Measurements from ENCODE around the gene SLC16A14. TPM values are rescaled to one million over a fixed set of nuclear protein-coding genes. Genes with fewer than 3 reads are reported as not detected.

SLC16A14 gene
- polyA plus RNA-seq, 4 donors = 5.5 to 8.0 (median 7.7) TPM

DNA sequence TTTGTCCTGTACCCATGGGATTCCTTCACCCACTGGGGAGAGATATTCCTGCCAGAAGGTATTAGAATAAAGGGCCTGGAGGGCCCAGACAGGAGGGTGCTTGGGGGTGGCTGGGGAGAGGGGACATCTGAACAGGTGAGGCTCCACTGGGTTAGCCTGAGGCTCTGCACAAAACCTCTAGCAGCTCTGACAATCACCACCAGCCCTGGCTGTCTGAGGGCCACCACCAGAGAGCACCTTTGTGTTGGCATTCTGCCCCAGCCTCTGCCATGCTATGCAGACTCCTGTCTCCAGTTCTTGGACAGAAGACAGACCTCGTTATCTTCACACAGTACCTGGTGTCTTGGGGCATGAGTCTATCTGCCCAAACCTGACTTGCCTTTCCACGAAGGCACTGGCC lies 25.3 kb downstream of the SLC16A14 start:
- no peak for DNase-seq (ENCODE audit: low read depth in 4 of 4, low spot score in 3 of 4)

DNA sequence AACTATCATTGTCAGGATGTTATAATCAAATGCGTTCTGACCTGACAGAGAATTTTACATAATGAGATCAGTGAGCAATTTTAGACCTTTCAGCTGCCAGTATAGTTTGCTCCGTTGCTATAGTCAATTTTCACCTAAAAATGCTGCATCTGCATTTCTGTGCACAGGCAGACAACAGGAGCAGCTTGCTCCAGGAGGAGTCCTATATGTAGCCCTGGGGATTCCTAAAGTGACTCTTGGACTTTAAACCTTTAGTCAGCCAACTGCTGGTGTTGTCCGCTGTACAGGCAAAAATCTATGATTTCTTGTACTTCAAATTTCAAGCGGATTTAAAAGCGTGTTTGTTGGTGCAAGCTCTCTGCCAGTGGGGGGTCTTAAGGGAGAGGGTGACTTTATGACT lies 25.7 kb downstream of the SLC16A14 start:
- DNase-seq (ENCODE audit: low read depth in 4 of 4, low spot score in 3 of 4) = no peak

DNA sequence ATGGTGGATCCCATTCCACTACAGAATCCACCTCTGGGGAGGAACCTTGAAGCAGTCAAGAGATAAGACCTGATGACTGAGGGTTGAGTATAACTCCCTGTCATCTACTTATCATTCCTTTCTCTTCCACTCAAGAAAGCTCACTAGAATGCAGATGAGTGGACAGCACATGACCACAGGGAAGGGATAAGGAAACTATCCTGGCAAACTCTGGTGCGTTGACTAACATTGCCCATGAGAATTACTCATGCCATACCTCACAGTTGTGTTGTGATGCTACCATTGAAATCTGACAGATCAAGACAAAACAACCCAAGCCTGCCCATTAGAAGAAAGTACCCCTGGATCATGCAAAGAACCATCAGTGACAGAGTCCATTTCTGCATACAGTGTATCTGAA lies 26.5 kb downstream of the SLC16A14 start:
- no peak for DNase-seq (ENCODE audit: low read depth in 4 of 4, low spot score in 3 of 4)

DNA sequence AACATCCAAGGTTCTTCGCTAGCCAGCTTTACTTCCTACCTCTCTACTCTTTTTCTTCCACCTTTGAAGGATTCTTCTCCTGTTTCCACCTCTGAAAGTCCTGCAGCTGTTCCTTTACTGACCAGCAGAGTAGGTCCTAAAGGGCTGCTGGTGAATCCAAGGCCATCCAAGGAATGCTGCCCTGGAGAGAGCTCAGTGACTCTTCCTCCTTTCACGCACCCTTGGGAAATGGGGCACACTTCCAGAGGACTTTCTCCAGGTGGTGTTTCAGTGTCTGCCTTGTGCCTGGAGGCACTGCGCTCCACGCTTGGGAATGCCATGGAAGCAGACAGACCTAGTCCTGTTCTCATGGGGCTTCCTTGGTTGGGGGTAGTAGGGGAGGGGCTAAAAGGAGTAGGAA lies 45.4 kb downstream of the SLC16A14 start:
- no peak for DNase-seq (ENCODE audit: low read depth in 4 of 4, low spot score in 3 of 4)

DNA sequence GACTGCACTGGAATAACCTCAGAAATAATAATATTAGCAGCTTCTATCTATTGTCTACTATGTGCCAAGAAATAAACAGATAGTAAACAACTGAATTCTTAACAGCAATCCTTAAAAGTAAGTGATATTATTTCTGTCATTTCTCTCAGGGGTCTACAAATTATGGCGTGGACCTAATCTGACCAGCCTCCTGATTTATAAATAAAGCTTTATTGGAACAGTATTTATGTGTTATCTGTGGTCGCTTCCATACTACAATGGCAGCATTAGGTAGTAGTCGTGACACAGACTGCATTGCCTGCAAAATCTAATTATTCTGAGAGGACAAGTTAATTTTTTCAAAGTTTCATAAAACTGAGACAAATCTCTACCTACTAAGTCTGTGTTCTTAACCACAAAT lies 49.0 kb downstream of the SLC16A14 start:
- no peak for DNase-seq (ENCODE audit: low read depth in 4 of 4, low spot score in 3 of 4)

DNA sequence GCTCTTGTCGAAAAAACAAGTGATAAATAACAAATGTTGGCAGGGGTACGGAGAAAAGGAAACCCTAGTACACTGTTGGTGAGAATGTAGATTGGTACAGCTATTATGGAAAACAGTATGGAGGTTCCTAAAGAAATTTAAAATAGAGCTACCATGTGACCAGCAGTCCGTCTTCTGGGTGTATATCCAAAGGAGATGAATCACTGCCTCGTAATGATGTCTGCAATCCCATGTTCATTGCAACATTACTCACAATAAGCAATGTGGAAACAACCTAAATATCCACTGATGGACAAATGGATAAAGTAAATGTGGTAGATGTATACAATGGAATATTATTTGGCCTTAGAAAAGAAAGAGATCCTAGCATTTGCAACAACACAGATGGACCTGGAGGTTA lies 50.6 kb downstream of the SLC16A14 start:
- no peak for DNase-seq (ENCODE audit: low read depth in 4 of 4, low spot score in 3 of 4)

DNA sequence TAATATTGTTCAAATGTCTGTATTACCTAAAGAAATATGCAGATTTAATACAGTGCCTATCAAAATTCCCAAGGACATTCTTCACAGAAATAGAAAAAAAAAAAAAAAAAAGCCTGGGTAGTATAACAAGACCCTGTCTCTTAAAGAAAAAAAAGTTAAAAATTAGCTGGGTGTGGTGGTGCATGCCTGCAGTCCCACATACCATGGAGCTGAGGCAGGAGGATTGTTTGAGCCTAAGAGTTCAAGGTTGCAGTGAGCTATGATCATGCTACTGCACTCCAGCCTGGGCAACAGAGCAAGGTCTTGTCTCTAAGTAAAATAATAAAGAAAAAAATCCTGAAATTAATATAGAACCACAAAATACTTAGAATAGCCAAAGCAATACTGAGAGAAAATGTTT lies 51.9 kb downstream of the SLC16A14 start:
- no peak for DNase-seq (ENCODE audit: low read depth in 4 of 4, low spot score in 3 of 4)

DNA sequence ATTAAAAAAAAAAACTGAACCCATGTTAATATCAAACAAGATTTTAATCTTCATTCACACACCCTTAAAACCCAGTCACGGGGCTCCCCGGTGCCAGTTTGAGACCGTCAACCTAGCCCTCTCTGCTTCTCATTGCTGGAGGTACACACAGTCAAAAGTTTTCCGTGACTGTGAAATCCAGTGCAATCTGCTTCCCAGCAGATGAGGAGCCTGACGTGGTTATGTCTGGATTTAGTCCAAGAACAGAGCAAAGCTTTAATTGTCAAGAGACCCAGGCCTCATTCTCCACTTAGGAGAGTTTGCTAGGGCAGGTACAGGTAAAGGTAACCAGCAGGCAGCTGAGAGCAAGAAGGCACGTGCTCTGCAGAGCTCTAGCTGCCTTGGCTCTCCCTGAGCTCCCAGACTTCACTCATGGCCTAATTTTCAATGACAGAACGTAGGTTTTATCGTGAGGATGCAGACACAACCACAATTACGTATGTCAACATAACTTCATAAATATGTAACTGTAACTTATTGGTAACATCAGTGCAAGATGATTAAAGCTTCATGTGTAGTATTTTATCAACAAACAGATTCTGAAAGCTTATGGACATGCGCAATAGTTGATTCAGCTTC lies 56.3 kb downstream of the SLC16A14 start:
- DNase-seq (ENCODE audit: low read depth in 4 of 4, low spot score in 3 of 4) = no peak

DNA sequence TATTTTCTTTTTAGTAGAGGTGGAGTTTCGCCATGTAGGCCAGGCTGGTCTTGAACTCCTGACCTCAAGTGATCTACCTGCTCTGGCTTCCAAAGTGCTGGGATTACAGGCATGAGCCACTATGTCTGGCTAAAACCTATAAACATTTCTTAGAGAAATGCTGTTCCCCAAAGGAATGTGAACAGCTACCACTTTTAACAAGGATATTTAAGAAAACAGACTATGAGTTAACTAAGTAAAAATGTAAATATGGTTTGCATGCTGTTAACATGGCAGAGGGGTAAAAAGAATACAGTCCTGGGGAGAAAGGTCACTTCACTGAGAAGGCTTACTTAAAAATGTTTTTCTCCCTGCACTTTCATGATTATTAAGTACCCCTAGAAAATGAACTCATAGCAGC lies 57.1 kb downstream of the SLC16A14 start:
- no peak for DNase-seq (ENCODE audit: low read depth in 4 of 4, low spot score in 3 of 4)

DNA sequence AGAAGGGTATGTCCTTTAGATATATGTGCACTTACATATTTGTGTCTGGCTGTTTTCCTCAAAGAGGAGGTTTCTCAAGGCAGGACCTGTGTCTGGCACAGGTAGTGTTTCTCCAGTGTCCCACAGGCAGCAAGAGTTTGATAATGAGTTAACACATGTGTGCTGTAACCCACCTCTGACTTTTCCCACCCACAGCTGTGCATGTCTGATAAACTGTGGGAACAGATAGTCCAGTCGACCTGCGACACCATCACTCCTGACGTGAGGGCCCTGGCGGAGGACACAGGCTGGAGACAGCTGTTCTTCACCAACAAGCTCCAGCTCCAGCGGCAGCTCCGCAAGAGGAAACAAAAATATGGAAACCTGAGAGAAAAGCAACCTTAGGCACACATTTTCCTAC lies 58.2 kb downstream of the SLC16A14 start:
- DNase-seq (ENCODE audit: low read depth in 4 of 4, low spot score in 3 of 4) = no peak

DNA sequence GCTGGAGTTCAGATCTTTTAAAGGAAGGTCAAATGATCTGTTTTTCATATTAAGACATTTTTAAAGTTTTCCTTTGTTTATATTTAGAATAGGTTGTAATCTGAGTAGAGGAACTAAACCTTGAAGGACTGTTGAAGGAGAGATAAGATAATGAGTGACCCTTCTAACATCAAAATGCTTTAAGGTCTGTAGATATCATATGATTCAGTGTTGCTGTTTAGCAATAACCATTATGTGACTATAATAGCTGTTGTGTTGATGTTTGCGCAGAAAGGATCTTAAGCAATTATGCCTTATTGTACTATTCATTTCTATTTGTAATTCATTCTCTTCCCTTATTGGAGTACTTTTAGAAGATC lies 60.0 kb downstream of the SLC16A14 start:
- DNase-seq (ENCODE audit: low read depth in 4 of 4, low spot score in 3 of 4) = no peak

DNA sequence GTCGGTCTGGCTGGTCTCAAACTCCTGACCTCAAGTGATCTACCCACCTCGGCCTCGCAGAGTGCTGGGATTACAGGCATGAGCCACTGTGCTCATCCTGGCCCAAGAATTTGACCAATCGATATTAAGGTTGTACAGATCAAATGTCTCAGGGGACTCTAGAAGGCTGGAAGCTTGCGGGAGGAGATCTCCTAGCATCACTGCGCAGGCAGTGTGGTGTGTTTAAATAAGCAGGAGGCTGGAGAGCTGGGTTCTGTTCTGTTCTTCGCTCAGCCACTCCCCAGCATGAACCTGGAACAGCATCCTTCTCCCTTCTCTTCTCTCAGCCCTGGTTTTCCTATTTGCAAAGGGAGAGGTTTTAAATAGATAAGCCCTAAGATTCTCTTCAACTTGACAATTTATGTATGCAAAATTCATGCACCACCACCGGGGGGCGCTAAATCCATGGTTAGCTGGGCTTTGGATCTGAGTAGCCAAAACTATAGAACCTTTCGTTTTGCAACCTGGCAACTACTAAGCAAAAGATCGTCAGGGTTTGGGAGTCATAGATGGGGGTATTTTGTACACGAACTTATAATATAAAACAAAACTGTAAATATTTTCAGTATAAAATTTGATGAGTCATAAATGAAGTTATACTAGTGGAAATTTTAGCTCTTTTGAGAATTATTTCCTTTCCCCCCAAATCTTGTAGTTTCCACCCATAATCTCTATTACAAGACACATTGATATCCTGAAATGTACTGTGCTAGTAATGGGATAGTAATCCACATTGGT lies 60.6 kb downstream of the SLC16A14 start:
- peak; percentile 7 to 35 (median 18) for DNase-seq (ENCODE audit: low read depth in 4 of 4, low spot score in 3 of 4)

DNA sequence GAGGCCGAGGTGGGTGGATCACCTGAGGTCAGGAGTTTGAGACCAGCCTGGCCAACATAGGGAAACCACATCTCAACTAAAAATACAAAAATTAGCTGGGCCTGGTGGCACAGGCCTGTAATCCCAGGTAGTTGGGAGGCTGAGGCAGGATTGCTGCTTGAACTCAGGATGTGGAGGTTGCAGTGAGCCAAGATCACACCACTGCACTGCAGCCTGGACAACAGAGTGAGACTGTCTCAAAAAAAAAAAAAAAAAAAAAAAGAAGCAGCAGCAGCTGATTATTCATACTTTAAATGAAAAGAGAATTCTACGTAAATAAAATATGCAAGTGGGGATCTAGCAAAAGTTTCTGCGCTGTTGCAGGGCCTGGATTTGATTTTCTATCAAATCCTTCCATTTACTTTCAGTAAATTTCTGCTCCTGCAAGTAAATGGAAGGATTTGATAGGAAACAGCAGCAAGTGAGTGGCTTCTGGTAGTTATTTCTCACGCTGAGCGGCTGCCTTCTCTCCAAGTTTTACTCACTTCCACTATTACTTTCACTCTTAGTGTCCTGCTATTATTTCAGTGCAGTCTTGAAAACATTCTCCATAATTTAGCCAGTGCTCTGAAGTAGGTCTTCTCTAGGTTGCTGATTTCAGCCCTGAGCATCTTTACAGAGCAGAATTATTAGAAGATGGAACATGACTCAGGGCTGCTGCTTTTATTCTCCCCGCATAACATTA lies 68.4 kb downstream of the SLC16A14 start:
- DNase-seq (ENCODE audit: low read depth in 4 of 4, low spot score in 3 of 4) = no peak

DNA sequence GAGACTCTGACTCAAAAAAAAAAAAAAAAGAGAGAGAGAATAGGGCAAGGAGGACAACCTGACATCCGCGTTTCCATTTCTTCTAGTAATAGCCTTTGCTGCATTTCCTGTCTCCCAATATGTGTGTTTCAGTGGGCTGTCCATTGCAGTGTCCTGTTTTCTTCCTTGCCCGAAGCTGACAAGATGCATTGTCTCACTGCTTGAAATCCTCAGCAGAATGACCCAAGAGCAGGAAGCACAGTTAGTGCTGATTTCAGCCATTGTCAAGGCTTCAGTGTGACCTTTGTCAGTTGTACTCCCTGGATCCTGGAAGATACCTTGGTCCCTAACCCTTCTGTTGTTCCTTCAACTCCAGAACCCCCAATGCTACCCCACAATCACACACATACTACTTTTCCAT lies 71.2 kb downstream of the SLC16A14 start:
- DNase-seq (ENCODE audit: low read depth in 4 of 4, low spot score in 3 of 4) = no peak

DNA sequence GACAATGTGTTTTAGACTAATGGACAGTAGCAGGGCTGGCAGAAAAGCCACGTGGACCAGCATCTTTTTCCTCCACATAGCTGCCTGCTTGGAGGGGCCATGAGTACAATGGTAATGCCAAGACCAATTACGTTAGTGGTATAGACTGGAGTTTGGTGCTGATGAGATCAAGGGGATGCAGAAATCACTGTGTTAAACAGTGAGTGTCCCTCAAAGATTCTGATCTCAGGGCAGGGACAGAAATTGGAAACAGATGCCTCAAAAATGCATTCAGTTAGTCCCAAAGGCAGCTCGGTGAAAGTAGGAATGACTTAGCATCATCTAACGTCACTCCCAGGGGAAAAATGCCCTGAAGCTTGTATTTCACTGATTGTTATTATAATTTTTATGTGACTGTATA lies 72.4 kb downstream of the SLC16A14 start:
- DNase-seq (ENCODE audit: low read depth in 4 of 4, low spot score in 3 of 4) = no peak

DNA sequence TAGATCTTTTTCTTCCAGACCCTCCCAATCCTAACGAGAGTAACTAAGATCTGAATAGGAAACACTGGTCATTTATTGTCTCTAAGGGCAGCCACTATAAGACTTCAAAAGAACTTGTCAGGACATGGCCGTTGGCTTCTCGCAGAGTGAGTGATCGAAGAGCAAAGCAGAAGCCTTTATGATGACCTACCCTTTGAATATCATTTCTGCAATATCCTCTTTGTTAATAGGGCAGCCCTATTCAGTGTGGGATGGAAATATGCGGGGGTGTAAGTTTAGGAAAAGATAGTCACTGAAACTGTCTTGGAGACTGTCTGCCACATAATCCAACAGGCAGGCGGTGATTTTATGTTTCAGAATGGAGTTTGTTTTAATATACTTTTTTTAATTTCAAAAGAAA lies 75.5 kb downstream of the SLC16A14 start:
- DNase-seq (ENCODE audit: low read depth in 4 of 4, low spot score in 3 of 4) = no peak

Other genes starting within 250 kb of the SLC16A14 start
- gene TRIP12, start 146.9 kb downstream of the SLC16A14 start, polyA plus RNA-seq (ENCODE audit: insufficient read length in 4 of 4) = 100 to 1,000 TPM; 153 to 198 (median 182) TPM
- gene FBXO36, start 146.4 kb downstream of the SLC16A14 start, polyA plus RNA-seq (ENCODE audit: insufficient read length in 4 of 4) = 1 to 10 TPM; 5.6 to 8.2 (median 6.5) TPM
- 10 to 100 TPM; 16.7 to 25.4 (median 20.8) TPM for gene SP110, start 151.1 kb upstream of the SLC16A14 start, polyA plus RNA-seq (ENCODE audit: insufficient read length in 4 of 4)
- gene SP140, start 156.8 kb upstream of the SLC16A14 start, polyA plus RNA-seq (ENCODE audit: insufficient read length in 4 of 4) = under 1 TPM; 0.50 to 0.98 (median 0.67) TPM